ENCODE measurements around the gene PRRC1. TPM values are rescaled to one million over a fixed set of nuclear protein-coding genes. Genes with fewer than 3 reads are reported as not detected.

The PRRC1 gene
- total RNA-seq, 6 donors from 2014 or later = 30.1 to 61.8 (median 45.5) TPM

- Histone ChIP-seq H3K36me3 (no peaks in the 10 kb centered on the region), H3K4me3 (no peak overlapping the region), H3K27ac (no peak overlapping the region), H3K4me1 (no peaks in the 10 kb centered on the region), H3K27me3 (no peaks in the 10 kb centered on the region), H3K9me3 (no peaks in the 10 kb centered on the region)
- TF ChIP-seq, protein P1, sequence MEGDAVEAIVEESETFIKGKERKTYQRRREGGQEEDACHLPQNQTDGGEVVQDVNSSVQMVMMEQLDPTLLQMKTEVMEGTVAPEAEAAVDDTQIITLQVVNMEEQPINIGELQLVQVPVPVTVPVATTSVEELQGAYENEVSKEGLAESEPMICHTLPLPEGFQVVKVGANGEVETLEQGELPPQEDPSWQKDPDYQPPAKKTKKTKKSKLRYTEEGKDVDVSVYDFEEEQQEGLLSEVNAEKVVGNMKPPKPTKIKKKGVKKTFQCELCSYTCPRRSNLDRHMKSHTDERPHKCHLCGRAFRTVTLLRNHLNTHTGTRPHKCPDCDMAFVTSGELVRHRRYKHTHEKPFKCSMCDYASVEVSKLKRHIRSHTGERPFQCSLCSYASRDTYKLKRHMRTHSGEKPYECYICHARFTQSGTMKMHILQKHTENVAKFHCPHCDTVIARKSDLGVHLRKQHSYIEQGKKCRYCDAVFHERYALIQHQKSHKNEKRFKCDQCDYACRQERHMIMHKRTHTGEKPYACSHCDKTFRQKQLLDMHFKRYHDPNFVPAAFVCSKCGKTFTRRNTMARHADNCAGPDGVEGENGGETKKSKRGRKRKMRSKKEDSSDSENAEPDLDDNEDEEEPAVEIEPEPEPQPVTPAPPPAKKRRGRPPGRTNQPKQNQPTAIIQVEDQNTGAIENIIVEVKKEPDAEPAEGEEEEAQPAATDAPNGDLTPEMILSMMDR (IDR thresholded peaks at IDR 0.05) = no peak
- TF ChIP-seq EP300 (IDR thresholded peaks at IDR 0.05) = no peak
- TF ChIP-seq POLR2AphosphoS5 (IDR thresholded peaks at IDR 0.05) = no peak
- TF ChIP-seq POLR2A (IDR thresholded peaks at IDR 0.05) = no peak
- 50% methylated on average over 3 of the region's 3 CpGs for WGBS, 2 donors
- DNase-seq = no peak
- no peak for ATAC-seq (ENCODE audit: low FRiP score in 2 of 2)
Measured at GRCh38 chr5:127582773-127583370, 65.4 kb downstream of the PRRC1 start.

DNA sequence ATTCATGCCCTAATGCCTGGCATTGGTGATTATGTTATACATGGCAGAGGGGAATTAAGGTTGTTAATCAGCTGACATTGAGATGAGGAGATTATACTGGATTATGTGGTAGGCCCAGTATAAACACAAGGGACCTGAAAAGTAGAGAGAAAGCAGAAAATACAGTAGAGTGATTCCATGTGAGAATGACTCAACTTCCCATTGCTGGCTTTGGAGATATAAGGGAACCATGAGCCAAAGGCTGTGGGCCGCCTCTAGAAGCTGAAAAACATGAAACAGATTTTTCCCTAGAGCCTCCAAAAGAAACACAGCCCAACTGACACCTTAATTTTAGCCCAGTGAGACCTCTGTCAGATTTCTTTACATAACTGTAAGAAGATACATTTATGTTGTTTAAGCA, 66.4 kb downstream of the PRRC1 start:
- ATAC-seq (ENCODE audit: low FRiP score in 2 of 2) = no peak
- no peaks in the 10 kb centered on the region for H3K9me3 ChIP-seq
- no peak overlapping the region for H3K4me3 ChIP-seq
- H3K36me3 ChIP-seq = no peaks in the 10 kb centered on the region
- no peaks in the 10 kb centered on the region for H3K27me3 ChIP-seq
- TF ChIP-seq, protein P1 (IDR thresholded peaks at IDR 0.05) = no peak
- TF ChIP-seq POLR2A (IDR thresholded peaks at IDR 0.05) = no peak
- no peaks in the 10 kb centered on the region for H3K4me1 ChIP-seq
- H3K27ac ChIP-seq = no peak overlapping the region
- 83 to 93% methylated on average over 1 of the region's 1 CpG for WGBS, 2 donors
- DNase-seq = no peak

GRCh38 chr5:127585661-127586060, 68.2 kb downstream of the PRRC1 start:
- no peaks in the 10 kb centered on the region for H3K27me3 ChIP-seq
- 62% methylated on average over 3 of the region's 3 CpGs for WGBS, 2 donors
- no peaks in the 10 kb centered on the region for H3K36me3 ChIP-seq
- H3K9me3 ChIP-seq = no peaks in the 10 kb centered on the region
- H3K4me3 ChIP-seq = no peak overlapping the region
- DNase-seq = no peak
- TF ChIP-seq POLR2AphosphoS5 (IDR thresholded peaks at IDR 0.05) = no peak
- TF ChIP-seq, protein P1 (IDR thresholded peaks at IDR 0.05) = no peak
- no peak for TF ChIP-seq EP300 (IDR thresholded peaks at IDR 0.05)
- no peak for TF ChIP-seq POLR2A (IDR thresholded peaks at IDR 0.05)
- H3K27ac ChIP-seq = no peak overlapping the region
- no peak for ATAC-seq (ENCODE audit: low FRiP score in 2 of 2)
- peaks cover 0 to 4% (median 0%) of the 10 kb centered on the region in 4 donors for H3K4me1 ChIP-seq

DNA sequence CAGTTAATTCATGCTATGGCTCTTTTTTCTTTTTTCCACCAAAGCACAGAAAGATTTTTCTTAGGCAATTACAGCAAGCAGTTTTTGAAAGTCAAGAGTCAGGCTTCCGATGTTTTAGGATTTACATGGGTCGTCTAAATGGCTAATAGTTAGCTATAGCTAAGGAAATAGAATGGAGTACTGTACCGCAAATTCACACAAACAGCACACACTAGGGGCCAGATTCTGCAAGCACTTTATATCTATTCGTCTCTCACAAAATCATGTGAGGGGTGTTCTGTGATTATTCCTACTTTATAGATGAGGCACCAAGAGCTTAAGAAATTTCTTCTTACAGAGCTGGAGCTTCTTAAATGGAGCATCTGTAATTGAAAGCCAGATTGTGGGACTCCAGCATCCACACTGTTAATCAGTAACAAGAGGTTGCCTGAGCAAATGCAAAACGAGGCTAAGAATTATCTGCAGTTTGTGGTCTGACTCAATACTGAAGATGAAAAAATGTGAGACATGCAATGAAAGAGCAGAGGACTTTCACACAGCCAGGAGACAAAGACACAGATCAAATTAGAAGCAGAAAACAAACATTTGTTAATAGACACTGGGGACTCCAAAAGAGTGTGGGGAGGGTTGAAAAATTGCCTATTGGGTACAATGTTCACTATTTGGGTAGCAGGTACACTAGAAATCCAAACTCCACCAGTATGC, 68.8 kb downstream of the PRRC1 start:
- Histone ChIP-seq H3K9me3 (no peaks in the 10 kb centered on the region), H3K4me3 (no peak overlapping the region), H3K27me3 (no peaks in the 10 kb centered on the region), H3K27ac (no peak overlapping the region), H3K36me3 (no peaks in the 10 kb centered on the region), H3K4me1 (peaks cover 0 to 4% (median 0%) of the 10 kb centered on the region in 4 donors)
- DNase-seq = no peak
- no peak for ATAC-seq (ENCODE audit: low FRiP score in 2 of 2)
- TF ChIP-seq POLR2A (IDR thresholded peaks at IDR 0.05) (no peak), POLR2AphosphoS5 (IDR thresholded peaks at IDR 0.05) (no peak), EP300 (IDR thresholded peaks at IDR 0.05) (no peak)
- TF ChIP-seq, protein P1 (IDR thresholded peaks at IDR 0.05) = no peak
- 74 to 78% methylated on average over 5 of the region's 5 CpGs for WGBS, 2 donors

DNA sequence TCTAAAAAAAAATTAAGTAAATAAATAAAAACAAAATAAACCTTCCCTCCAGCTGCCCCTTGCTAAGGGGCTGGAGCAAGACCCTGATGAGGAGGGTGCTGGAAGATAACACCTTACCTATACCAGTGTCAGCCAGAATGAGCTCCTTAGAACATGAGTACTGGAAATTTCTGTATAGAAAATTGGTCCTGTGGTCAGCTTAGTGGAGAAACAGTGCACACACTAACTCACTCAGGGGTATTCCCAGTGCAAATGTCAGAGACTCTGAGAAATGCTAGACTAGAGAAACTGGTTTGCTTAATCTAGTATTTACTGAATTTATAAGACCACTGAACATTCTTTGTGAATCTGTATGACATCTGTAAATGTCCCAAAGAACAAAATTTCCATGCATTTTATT, 69.4 kb downstream of the PRRC1 start:
- DNase-seq (no peak), ATAC-seq (ENCODE audit: low FRiP score in 2 of 2) (no peak)
- H3K27me3 ChIP-seq = no peaks in the 10 kb centered on the region
- H3K27ac ChIP-seq = no peak overlapping the region
- H3K9me3 ChIP-seq = no peaks in the 10 kb centered on the region
- no peak for TF ChIP-seq POLR2AphosphoS5 (IDR thresholded peaks at IDR 0.05)
- TF ChIP-seq, protein P1 (IDR thresholded peaks at IDR 0.05) = no peak
- no peak for TF ChIP-seq EP300 (IDR thresholded peaks at IDR 0.05)
- TF ChIP-seq POLR2A (IDR thresholded peaks at IDR 0.05) = no peak
- no peak overlapping the region for H3K4me3 ChIP-seq
- no peaks in the 10 kb centered on the region for H3K36me3 ChIP-seq
- peaks cover 0 to 4% (median 0%) of the 10 kb centered on the region in 4 donors for H3K4me1 ChIP-seq
